Duodenal mucosa (tissue), 2 donors: ENCODE data around the gene MOSPD3.
"Not testable (repeated sequence)": the region's sequence is repeated elsewhere in the genome, so short reads cannot be mapped to it uniquely, and the experiment has no call there.

Experiments used
- H3K27ac ChIP-seq: one replicate; pipeline ENCODE4 v1.7.0; 2013; ENCODE audit warnings: low read depth, low read length
- H3K27me3 ChIP-seq, 2 donors: one replicate each; pipeline ENCODE4 v1.7.0; 2013; ENCODE audit warnings: low read length in 2 of 2, control low read depth in 1 of 2; ENCODE audit not compliant: insufficient read depth in 2 of 2, control insufficient read depth in 1 of 2
- H3K36me3 ChIP-seq, 2 donors: one replicate each; pipeline ENCODE4 v1.7.0; 2013; ENCODE audit warnings: low read length in 2 of 2, control low read depth in 1 of 2; ENCODE audit not compliant: insufficient read depth in 2 of 2, control insufficient read depth in 1 of 2
- H3K4me1 ChIP-seq, 2 donors: one replicate each; pipeline ENCODE4 v1.7.0; 2013; ENCODE audit warnings: low read length in 2 of 2, control low read depth in 1 of 2; ENCODE audit not compliant: insufficient read depth in 2 of 2, control insufficient read depth in 1 of 2
- H3K4me3 ChIP-seq, 2 donors: one replicate each; pipeline ENCODE4 v1.7.0; 2013; ENCODE audit warnings: low read length in 2 of 2, low read depth in 1 of 2
- H3K9ac ChIP-seq, 2 donors: one replicate each; pipeline ENCODE4 v1.7.0; 2013; ENCODE audit warnings: low read length in 2 of 2, low read depth in 1 of 2
- H3K9me3 ChIP-seq, 2 donors: one replicate each; pipeline ENCODE4 v1.7.0; 2013; ENCODE audit warnings: low read length in 2 of 2, control low read depth in 1 of 2; ENCODE audit not compliant: control insufficient read depth in 1 of 2

Gene MOSPD3

DNA sequence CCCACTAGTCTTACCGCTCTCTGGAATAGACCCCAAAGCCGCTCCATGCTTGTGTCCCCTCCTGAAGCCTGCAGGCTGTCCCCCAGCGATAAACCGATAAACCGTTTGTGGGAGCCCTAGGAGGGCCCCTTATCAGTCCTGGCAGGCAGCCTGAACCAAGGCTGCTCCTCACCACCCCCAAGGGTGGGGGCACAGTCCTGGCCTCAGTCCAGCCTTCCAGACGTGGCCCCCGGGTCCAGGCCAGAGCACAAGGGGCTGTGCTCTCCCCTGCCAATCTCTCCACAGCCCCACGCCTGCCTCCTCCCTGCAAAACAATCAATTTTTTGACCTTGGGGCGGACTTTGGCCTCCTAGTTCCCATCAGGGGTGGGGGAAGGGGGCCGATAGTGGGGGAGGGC lies 29.1 kb downstream of the MOSPD3 start, which contains the start of gene TFR2:
Gene TFR2, minus strand, starts transcription at position 90 of the 397 bp plus-strand sequence. Its CDS starts 43 bp downstream, at position 47.
- Histone ChIP-seq H3K27me3 (peaks cover 3 to 11% of the 10 kb centered on the region in 2 donors), H3K9ac (no peak within 1 kb of the TSS), H3K36me3 (no peaks in the 10 kb centered on the region), H3K4me3 (no peak within 1 kb of the TSS), H3K4me1 (peaks cover 4 to 8% of the 10 kb centered on the region in 2 donors), H3K9me3 (no peaks in the 10 kb centered on the region), H3K27ac (no peak within 1 kb of the TSS)

GRCh38 chr7:100641860-100642533 lies 29.7 kb downstream of the MOSPD3 start:
- Histone ChIP-seq H3K27me3 (peaks cover 3 to 12% of the 10 kb centered on the region in 2 donors), H3K27ac (no peak overlapping the region), H3K36me3 (no peaks in the 10 kb centered on the region), H3K4me3 (no peak overlapping the region), H3K9ac (no peak overlapping the region), H3K9me3 (no peaks in the 10 kb centered on the region), H3K4me1 (peaks cover 4 to 8% of the 10 kb centered on the region in 2 donors)

GRCh38 chr7:100642534-100642907 lies 30.2 kb downstream of the MOSPD3 start:
- no peaks in the 10 kb centered on the region for H3K9me3 ChIP-seq
- H3K36me3 ChIP-seq, result no peaks in the 10 kb centered on the region
- H3K9ac ChIP-seq, result no peak overlapping the region
- no peak overlapping the region for H3K4me3 ChIP-seq
- H3K27ac ChIP-seq, result no peak overlapping the region
- peaks cover 4 to 8% of the 10 kb centered on the region in 2 donors for H3K4me1 ChIP-seq
- H3K27me3 ChIP-seq, result peaks cover 3 to 12% of the 10 kb centered on the region in 2 donors

- Histone ChIP-seq H3K27me3 (peaks cover 9 to 12% of the 10 kb centered on the region in 2 donors), H3K4me3 (no peak overlapping the region), H3K36me3 (no peaks in the 10 kb centered on the region), H3K4me1 (no peaks in the 10 kb centered on the region), H3K9me3 (no peaks in the 10 kb centered on the region), H3K9ac (no peak overlapping the region), H3K27ac (no peak overlapping the region)
These were observed 37.7 kb downstream of the MOSPD3 start for GRCh38 chr7:100649826-100650565.

DNA sequence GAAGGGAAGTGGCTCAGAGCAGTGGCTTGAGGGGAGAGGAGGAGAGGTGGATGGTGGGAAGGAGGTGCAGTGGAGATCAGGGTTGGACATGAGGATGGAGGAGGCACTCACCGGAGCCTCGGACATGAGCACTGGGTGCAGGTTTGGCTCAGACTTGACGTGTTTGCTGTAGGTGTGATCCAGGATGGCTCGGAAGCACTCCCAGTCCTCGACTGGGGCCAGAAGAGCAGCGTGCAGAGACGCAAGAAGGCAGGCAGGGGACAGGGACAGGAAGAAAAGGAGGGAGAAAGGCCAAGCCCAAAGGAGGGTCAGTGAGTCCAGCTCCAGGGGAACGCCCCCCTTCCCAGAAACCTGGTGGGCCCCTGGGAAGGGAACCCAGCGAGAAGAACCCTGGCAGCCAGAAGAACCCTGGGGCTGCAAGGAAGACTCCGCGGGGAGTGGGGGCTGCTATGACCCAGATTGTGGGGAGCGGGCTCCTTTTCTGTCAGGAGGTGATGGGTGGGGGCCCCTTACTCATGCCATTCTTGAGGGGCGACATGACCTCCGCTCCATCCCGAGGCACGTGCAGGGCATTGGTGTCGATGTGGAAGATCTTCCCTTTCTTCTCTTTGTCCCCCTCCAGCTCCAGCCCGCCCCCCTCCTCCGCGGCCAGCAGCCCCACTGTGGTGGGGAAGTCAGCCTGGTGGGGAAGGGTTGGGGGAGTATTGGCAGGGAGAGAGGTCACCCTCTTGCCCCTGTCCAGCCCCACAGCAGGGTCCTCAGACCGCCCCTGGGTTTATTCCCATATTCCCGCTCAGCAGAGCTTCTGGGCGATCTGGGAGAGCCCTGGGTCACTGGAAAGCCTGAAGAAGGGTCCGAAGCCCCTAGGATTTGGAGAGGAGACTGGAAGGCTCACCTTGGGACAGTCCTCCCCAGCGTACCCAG lies 42.8 kb downstream of the MOSPD3 start:
- H3K4me1 ChIP-seq, result no peaks in the 10 kb centered on the region
- no peaks in the 10 kb centered on the region for H3K9me3 ChIP-seq
- H3K36me3 ChIP-seq, result no peaks in the 10 kb centered on the region
- no peak overlapping the region for H3K4me3 ChIP-seq
- H3K9ac ChIP-seq, result no peak overlapping the region
- H3K27ac ChIP-seq, result no peak overlapping the region
- H3K27me3 ChIP-seq, result peaks cover 25 to 28% of the 10 kb centered on the region in 2 donors

GRCh38 chr7:100655908-100656674 lies 43.8 kb downstream of the MOSPD3 start, which contains the start of gene ACTL6B:
Gene ACTL6B, minus strand, starts transcription at chr7:100656448. Its CDS starts 94 bp downstream, at chr7:100656354.
- no peak within 1 kb of the TSS for H3K27ac ChIP-seq
- H3K27me3 ChIP-seq, result peaks cover 25 to 28% of the 10 kb centered on the region in 2 donors
- H3K4me3 ChIP-seq, result no peak within 1 kb of the TSS
- no peak within 1 kb of the TSS for H3K9ac ChIP-seq
- no peaks in the 10 kb centered on the region for H3K9me3 ChIP-seq
- H3K4me1 ChIP-seq, result no peaks in the 10 kb centered on the region
- no peaks in the 10 kb centered on the region for H3K36me3 ChIP-seq

- not testable (repeated sequence) for H3K36me3 ChIP-seq, H3K9ac ChIP-seq, H3K4me1 ChIP-seq, H3K27me3 ChIP-seq, H3K9me3 ChIP-seq, H3K27ac ChIP-seq, H3K4me3 ChIP-seq
These were observed 49.9 kb downstream of the MOSPD3 start for GRCh38 chr7:100662194-100662776.
